ENCODE results near the gene HIGD1A.

HIGD1A gene

DNA sequence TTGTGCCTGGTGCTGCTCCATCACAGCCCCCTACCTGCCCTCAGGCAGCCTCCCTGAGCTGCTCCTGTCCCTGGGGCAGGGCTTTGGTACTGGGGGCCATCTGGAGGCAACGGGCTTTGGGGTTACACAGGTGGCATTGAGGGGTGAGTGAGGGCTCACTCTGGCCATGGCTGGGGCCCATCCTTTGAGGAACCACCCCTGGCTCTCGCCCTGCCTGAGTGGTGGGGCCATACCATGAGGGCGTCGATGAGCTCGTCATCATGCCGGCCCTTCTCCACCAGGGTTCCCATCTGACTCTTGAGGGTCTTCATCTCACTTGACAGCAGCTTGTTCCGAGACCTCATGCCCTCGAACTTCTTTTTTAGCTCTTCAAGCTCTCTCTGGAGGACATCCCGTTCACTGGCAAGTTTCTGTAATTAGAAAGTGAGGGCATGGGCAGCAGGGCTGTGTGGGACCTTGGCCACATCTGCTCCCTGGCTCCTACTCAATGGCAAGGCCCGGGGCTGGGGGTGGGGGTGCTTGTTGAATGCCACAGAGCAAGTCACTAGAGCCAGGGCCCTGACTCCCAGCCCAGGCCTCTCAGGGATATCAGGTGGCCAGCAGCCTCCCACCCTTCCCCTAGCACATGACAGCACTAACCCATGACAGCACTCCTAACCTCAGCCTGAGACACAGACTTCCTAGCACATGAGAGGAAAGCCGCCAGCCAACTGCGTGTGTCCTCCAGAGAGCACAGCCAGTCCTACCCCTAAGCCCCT, 64.7 kb downstream of the HIGD1A start:
- H2BK15ac ChIP-seq (ENCODE audit: low read length), result peak overlapping the region; percentile 79
- no peak overlapping the region for H3K14ac ChIP-seq (ENCODE audit: low read length)
- peaks cover 0 to 3% of the 10 kb centered on the region in 2 donors for H3K9me3 ChIP-seq (replicated peaks in 1 of 2; ENCODE audit: control insufficient read depth in 2 of 2, insufficient read depth in 1 of 2, low read depth in 1 of 2, low read length in 2 of 2)
- H4K8ac ChIP-seq (ENCODE audit: low read depth, low read length), result no peak overlapping the region
- H4K91ac ChIP-seq (ENCODE audit: low read depth, low read length, poor library complexity), result no peak overlapping the region
- H3K27ac ChIP-seq (replicated peaks; ENCODE audit: low read length), result no peak overlapping the region
- H2BK12ac ChIP-seq (ENCODE audit: low read length), result no peak overlapping the region
- H3K4ac ChIP-seq (ENCODE audit: low read length), result no peak overlapping the region
- H2BK5ac ChIP-seq (ENCODE audit: low read length), result peak overlapping the region; percentile 70
- WGBS, 2 donors (ENCODE audit: extremely low coverage in 2 of 2, insufficient read length in 2 of 2, insufficient replicate concordance in 1 of 2), result no CpG with 5 or more reads among the region's 12 CpGs
- no peak overlapping the region for H2AFZ ChIP-seq (ENCODE audit: low read length)
- no peak overlapping the region for H3K4me2 ChIP-seq (ENCODE audit: insufficient read depth, low read length, poor library complexity, severe bottlenecking)
- no peak for DNase-seq (ENCODE audit: low spot score)
- H3K23ac ChIP-seq (ENCODE audit: low read depth, low read length, poor library complexity), result no peak overlapping the region
- H3K27me3 ChIP-seq (ENCODE audit: control insufficient read depth in 3 of 3, insufficient read depth in 3 of 3, low read depth in 1 of 3, low read length in 3 of 3), result peaks cover 0 to 7% (median 0%) of the 10 kb centered on the region in 3 experiments
- H3K79me1 ChIP-seq (ENCODE audit: low read depth, low read length), result no peaks in the 10 kb centered on the region
- no peaks in the 10 kb centered on the region for H3K36me3 ChIP-seq (replicated peaks in 1 of 2; ENCODE audit: control insufficient read depth in 2 of 2, insufficient read depth in 2 of 2, low read length in 2 of 2)
- H2AK5ac ChIP-seq (ENCODE audit: low read depth, low read length), result no peak overlapping the region
- no peak overlapping the region for H2BK120ac ChIP-seq (ENCODE audit: low read depth, low read length)
- H3K9ac ChIP-seq (ENCODE audit: low read depth, low read length, poor library complexity), result no peak overlapping the region
- H3K4me3 ChIP-seq (ENCODE audit: low read length in 2 of 2), result no peak overlapping the region
- no peaks in the 10 kb centered on the region for H3K4me1 ChIP-seq (ENCODE audit: control insufficient read depth in 2 of 2, insufficient read depth in 1 of 2, low read depth in 1 of 2, low read length in 2 of 2)
- peak overlapping the region; percentile 74 for H3K18ac ChIP-seq (ENCODE audit: low read length)

GRCh38 chr3:42736531-42736930, 67.8 kb downstream of the HIGD1A start:
- no peak for DNase-seq (ENCODE audit: low spot score)
- Histone ChIP-seq H2BK15ac (ENCODE audit: low read length) (no peak overlapping the region), H3K4ac (ENCODE audit: low read length) (no peak overlapping the region), H3K4me3 (ENCODE audit: low read length in 2 of 2) (no peak overlapping the region), H3K4me1 (ENCODE audit: control insufficient read depth in 2 of 2, insufficient read depth in 1 of 2, low read depth in 1 of 2, low read length in 2 of 2) (peaks cover 7 to 19% of the 10 kb centered on the region in 2 donors), H2BK5ac (ENCODE audit: low read length) (peak overlapping the region; percentile 43), H3K9me3 (replicated peaks in 1 of 2; ENCODE audit: control insufficient read depth in 2 of 2, insufficient read depth in 1 of 2, low read depth in 1 of 2, low read length in 2 of 2) (peaks cover 0 to 3% of the 10 kb centered on the region in 2 donors), H3K79me1 (ENCODE audit: low read depth, low read length) (no peaks in the 10 kb centered on the region), H2AFZ (ENCODE audit: low read length) (no peak overlapping the region), H3K4me2 (ENCODE audit: insufficient read depth, low read length, poor library complexity, severe bottlenecking) (no peak overlapping the region), H2BK120ac (ENCODE audit: low read depth, low read length) (no peak overlapping the region), H2BK12ac (ENCODE audit: low read length) (no peak overlapping the region), H3K27ac (replicated peaks; ENCODE audit: low read length) (no peak overlapping the region), H4K8ac (ENCODE audit: low read depth, low read length) (no peak overlapping the region), H3K9ac (ENCODE audit: low read depth, low read length, poor library complexity) (no peak overlapping the region), H3K14ac (ENCODE audit: low read length) (no peak overlapping the region), H3K23ac (ENCODE audit: low read depth, low read length, poor library complexity) (no peak overlapping the region), H4K91ac (ENCODE audit: low read depth, low read length, poor library complexity) (peak overlapping the region; percentile 24), H3K27me3 (ENCODE audit: control insufficient read depth in 3 of 3, insufficient read depth in 3 of 3, low read depth in 1 of 3, low read length in 3 of 3) (peaks cover 0 to 10% (median 0%) of the 10 kb centered on the region in 3 experiments), H3K18ac (ENCODE audit: low read length) (no peak overlapping the region), H2AK5ac (ENCODE audit: low read depth, low read length) (no peak overlapping the region), H3K36me3 (replicated peaks in 1 of 2; ENCODE audit: control insufficient read depth in 2 of 2, insufficient read depth in 2 of 2, low read length in 2 of 2) (no peaks in the 10 kb centered on the region)
- no CpG with 5 or more reads among the region's 6 CpGs for WGBS, 2 donors (ENCODE audit: extremely low coverage in 2 of 2, insufficient read length in 2 of 2, insufficient replicate concordance in 1 of 2)

DNA sequence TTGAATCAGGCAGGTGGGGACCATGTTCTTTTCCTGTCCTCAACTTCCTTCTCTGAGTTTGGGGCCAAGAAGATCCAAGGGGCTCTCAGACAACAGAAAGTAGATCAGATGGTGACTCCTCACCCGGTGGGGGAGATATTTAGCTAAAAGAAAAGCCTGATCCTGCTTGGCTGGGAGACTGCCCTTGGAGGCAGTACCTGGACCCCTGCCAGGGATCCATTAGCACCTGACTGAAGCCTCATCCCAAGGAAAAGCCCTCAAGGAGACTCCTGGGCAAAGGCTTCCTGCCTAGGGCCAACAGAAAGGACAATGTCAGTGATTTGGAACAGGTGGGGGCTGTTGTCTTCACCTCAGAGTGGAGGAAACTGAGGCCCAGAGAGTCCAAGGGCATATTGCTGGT, 68.2 kb downstream of the HIGD1A start:
- Histone ChIP-seq H3K18ac (ENCODE audit: low read length) (no peak overlapping the region), H3K14ac (ENCODE audit: low read length) (no peak overlapping the region), H2BK15ac (ENCODE audit: low read length) (no peak overlapping the region), H2BK5ac (ENCODE audit: low read length) (peak overlapping the region; percentile 43), H3K4me3 (ENCODE audit: low read length in 2 of 2) (no peak overlapping the region), H4K91ac (ENCODE audit: low read depth, low read length, poor library complexity) (no peak overlapping the region), H3K4me2 (ENCODE audit: insufficient read depth, low read length, poor library complexity, severe bottlenecking) (no peak overlapping the region), H3K27me3 (ENCODE audit: control insufficient read depth in 3 of 3, insufficient read depth in 3 of 3, low read depth in 1 of 3, low read length in 3 of 3) (peaks cover 0 to 14% (median 0%) of the 10 kb centered on the region in 3 experiments), H2BK120ac (ENCODE audit: low read depth, low read length) (no peak overlapping the region), H2BK12ac (ENCODE audit: low read length) (no peak overlapping the region), H3K27ac (replicated peaks; ENCODE audit: low read length) (no peak overlapping the region), H3K4me1 (ENCODE audit: control insufficient read depth in 2 of 2, insufficient read depth in 1 of 2, low read depth in 1 of 2, low read length in 2 of 2) (peaks cover 7 to 19% of the 10 kb centered on the region in 2 donors), H4K8ac (ENCODE audit: low read depth, low read length) (no peak overlapping the region), H3K9me3 (replicated peaks in 1 of 2; ENCODE audit: control insufficient read depth in 2 of 2, insufficient read depth in 1 of 2, low read depth in 1 of 2, low read length in 2 of 2) (peaks cover 0 to 3% of the 10 kb centered on the region in 2 donors), H2AFZ (ENCODE audit: low read length) (no peak overlapping the region), H3K4ac (ENCODE audit: low read length) (no peak overlapping the region), H3K79me1 (ENCODE audit: low read depth, low read length) (no peaks in the 10 kb centered on the region), H2AK5ac (ENCODE audit: low read depth, low read length) (no peak overlapping the region), H3K23ac (ENCODE audit: low read depth, low read length, poor library complexity) (no peak overlapping the region), H3K36me3 (replicated peaks in 1 of 2; ENCODE audit: control insufficient read depth in 2 of 2, insufficient read depth in 2 of 2, low read length in 2 of 2) (no peaks in the 10 kb centered on the region), H3K9ac (ENCODE audit: low read depth, low read length, poor library complexity) (no peak overlapping the region)
- no peak for DNase-seq (ENCODE audit: low spot score)
- WGBS, 2 donors (ENCODE audit: extremely low coverage in 2 of 2, insufficient read length in 2 of 2, insufficient replicate concordance in 1 of 2), result no CpG with 5 or more reads among the region's 1 CpG

DNA sequence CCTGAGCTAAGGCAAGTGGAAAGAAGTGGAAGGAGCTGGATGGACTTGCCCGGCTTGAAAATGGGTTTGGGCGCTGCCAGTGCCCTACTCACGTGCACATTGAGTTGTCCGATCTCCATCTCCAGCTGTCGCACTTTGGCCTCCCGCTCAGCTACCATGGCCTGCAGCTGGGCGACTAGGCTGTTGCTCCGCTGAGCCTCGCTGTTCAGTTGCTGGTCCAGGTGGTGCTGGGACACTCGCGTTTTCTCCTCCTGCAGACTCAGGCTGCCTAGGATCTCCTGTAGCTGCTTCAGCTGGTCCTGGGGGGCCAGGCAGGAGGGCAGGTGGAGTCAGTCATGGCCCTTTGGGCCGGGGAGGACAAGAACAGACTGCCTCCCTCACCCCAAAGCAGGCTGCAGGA, 68.7 kb downstream of the HIGD1A start:
- Histone ChIP-seq H3K9me3 (replicated peaks in 1 of 2; ENCODE audit: control insufficient read depth in 2 of 2, insufficient read depth in 1 of 2, low read depth in 1 of 2, low read length in 2 of 2) (peaks cover 0 to 3% of the 10 kb centered on the region in 2 donors), H4K8ac (ENCODE audit: low read depth, low read length) (no peak overlapping the region), H3K27ac (replicated peaks; ENCODE audit: low read length) (no peak overlapping the region), H2BK12ac (ENCODE audit: low read length) (no peak overlapping the region), H3K36me3 (replicated peaks in 1 of 2; ENCODE audit: control insufficient read depth in 2 of 2, insufficient read depth in 2 of 2, low read length in 2 of 2) (no peaks in the 10 kb centered on the region), H3K14ac (ENCODE audit: low read length) (peak overlapping the region; percentile 10), H3K4me3 (ENCODE audit: low read length in 2 of 2) (peak overlapping the region in 1 of 2 donors; percentile 33), H2BK120ac (ENCODE audit: low read depth, low read length) (peak overlapping the region; percentile 24), H3K9ac (ENCODE audit: low read depth, low read length, poor library complexity) (peak overlapping the region; percentile 22), H2BK5ac (ENCODE audit: low read length) (no peak overlapping the region), H3K4me1 (ENCODE audit: control insufficient read depth in 2 of 2, insufficient read depth in 1 of 2, low read depth in 1 of 2, low read length in 2 of 2) (peaks cover 7 to 19% of the 10 kb centered on the region in 2 donors), H2AFZ (ENCODE audit: low read length) (peak overlapping the region; percentile 56), H3K79me1 (ENCODE audit: low read depth, low read length) (no peaks in the 10 kb centered on the region), H2BK15ac (ENCODE audit: low read length) (peak overlapping the region; percentile 3), H3K4ac (ENCODE audit: low read length) (no peak overlapping the region), H3K23ac (ENCODE audit: low read depth, low read length, poor library complexity) (peak overlapping the region; percentile 90), H3K18ac (ENCODE audit: low read length) (peak overlapping the region; percentile 67), H4K91ac (ENCODE audit: low read depth, low read length, poor library complexity) (no peak overlapping the region), H3K27me3 (ENCODE audit: control insufficient read depth in 3 of 3, insufficient read depth in 3 of 3, low read depth in 1 of 3, low read length in 3 of 3) (peaks cover 0 to 14% (median 0%) of the 10 kb centered on the region in 3 experiments), H2AK5ac (ENCODE audit: low read depth, low read length) (no peak overlapping the region), H3K4me2 (ENCODE audit: insufficient read depth, low read length, poor library complexity, severe bottlenecking) (no peak overlapping the region)
- no peak for DNase-seq (ENCODE audit: low spot score)
- WGBS, 2 donors (ENCODE audit: extremely low coverage in 2 of 2, insufficient read length in 2 of 2, insufficient replicate concordance in 1 of 2), result no CpG with 5 or more reads among the region's 12 CpGs

Data from neuronal stem cell (in vitro differentiated cells).